Endodermal cell (in vitro differentiated cells): ENCODE results near the gene JAKMIP3. TPM values are rescaled to one million over a fixed set of nuclear protein-coding genes. Genes with fewer than 3 reads are reported as not detected.
A peak's percentile ranks its signal among the peaks of the same experiment; 100 is the strongest.

Experiments used
- DNase-seq: peaks from one replicate; pipeline ENCODE4 v3.0.0-alpha.2; 2017
- H3K27ac ChIP-seq: 2 replicates; pipeline ENCODE4 v1.5.1; 2013; ENCODE audit warnings: mild to moderate bottlenecking, low read depth, low read length, moderate library complexity
- H3K27me3 ChIP-seq: 2 replicates; pipeline ENCODE4 v1.6.1; 2013; ENCODE audit warnings: mild to moderate bottlenecking, low read length, moderate library complexity; ENCODE audit not compliant: insufficient read depth, control insufficient read depth, poor library complexity, severe bottlenecking
- H3K36me3 ChIP-seq: 2 replicates; pipeline ENCODE4 v1.7.0; 2013; ENCODE audit warnings: mild to moderate bottlenecking, low read length, moderate library complexity; ENCODE audit not compliant: control insufficient read depth, insufficient read depth
- H3K4me1 ChIP-seq: one replicate; pipeline ENCODE4 v1.7.0; 2013; ENCODE audit warnings: low read length; ENCODE audit not compliant: control insufficient read depth, insufficient read depth
- H3K4me3 ChIP-seq: 2 replicates; pipeline ENCODE4 v1.5.1; 2013; ENCODE audit warnings: mild to moderate bottlenecking, low read length, moderate library complexity
- H3K9ac ChIP-seq: 2 replicates; pipeline ENCODE4 v1.6.1; 2013; ENCODE audit warnings: mild to moderate bottlenecking, low read length, moderate library complexity; ENCODE audit not compliant: poor library complexity, severe bottlenecking; ENCODE audit errors: extremely low read depth
- H3K9me3 ChIP-seq: 2 replicates; pipeline ENCODE4 v1.6.1; 2013; ENCODE audit warnings: mild to moderate bottlenecking, low read length, moderate library complexity; ENCODE audit not compliant: control insufficient read depth
- H3K27ac Mint-ChIP-seq: 2 replicates; pipeline ENCODE4 v1.8.0; 2020; ENCODE audit warnings: mixed read lengths
- H3K27me3 Mint-ChIP-seq: 2 replicates; pipeline ENCODE4 v1.8.0; 2021; ENCODE audit warnings: mild to moderate bottlenecking, mixed read lengths; ENCODE audit not compliant: insufficient read depth
- H3K36me3 Mint-ChIP-seq: 2 replicates; pipeline ENCODE4 v1.8.0; 2020; ENCODE audit warnings: low read depth, mixed read lengths
- H3K4me1 Mint-ChIP-seq: 2 replicates; pipeline ENCODE4 v1.8.0; 2020; ENCODE audit warnings: mixed read lengths
- H3K4me3 Mint-ChIP-seq: 2 replicates; pipeline ENCODE4 v1.8.0; 2020; ENCODE audit warnings: mild to moderate bottlenecking, moderate library complexity, mixed read lengths
- H3K9me3 Mint-ChIP-seq: 2 replicates; pipeline ENCODE4 v1.8.0; 2020; ENCODE audit warnings: mild to moderate bottlenecking, mixed read lengths
- WGBS, 2 experiments: methylation state at CpG; one replicate each; pipeline versions ENCODE4 v1.1.5 to v1.1.7; 2013; ENCODE audit warnings: missing lambda C conversion rate in 2 of 2, mixed read lengths in 1 of 2; ENCODE audit not compliant: insufficient coverage in 1 of 2, insufficient read length in 1 of 2; 5-methylcytosine and 5-hydroxymethylcytosine counted together
- total RNA-seq, 2 donors: library from RNA; stranded (reverse); fragmentation: NEBNext Ultra II Directional in 1 of 2; extraction: Animal tissue kit (Norgen Biotek cat#: 25700) in 1 of 2; gene quantifications; 2 replicates in 1 of 2; 3 replicates in 1 of 2; pipeline ENCODE4 v1.2.1, GENCODE V29; 2021
- TF ChIP-seq, protein P1 (sequence below): fragments of 200-600 bp; sonication (generic); conservative IDR thresholded peaks from 2 replicates; pipeline ENCODE4 v1.5.0; 2021; ENCODE audit warnings: antibody characterized with exemption, mild to moderate bottlenecking

Gene JAKMIP3
- total RNA-seq, 2 donors from 2014 or later, result 0.95 to 0.99 TPM

GRCh38 chr10:132054564-132054963 lies 11.2 kb upstream of the JAKMIP3 start:
- H3K27me3 ChIP-seq, result no peaks in the 10 kb centered on the region
- TF ChIP-seq, protein P1, sequence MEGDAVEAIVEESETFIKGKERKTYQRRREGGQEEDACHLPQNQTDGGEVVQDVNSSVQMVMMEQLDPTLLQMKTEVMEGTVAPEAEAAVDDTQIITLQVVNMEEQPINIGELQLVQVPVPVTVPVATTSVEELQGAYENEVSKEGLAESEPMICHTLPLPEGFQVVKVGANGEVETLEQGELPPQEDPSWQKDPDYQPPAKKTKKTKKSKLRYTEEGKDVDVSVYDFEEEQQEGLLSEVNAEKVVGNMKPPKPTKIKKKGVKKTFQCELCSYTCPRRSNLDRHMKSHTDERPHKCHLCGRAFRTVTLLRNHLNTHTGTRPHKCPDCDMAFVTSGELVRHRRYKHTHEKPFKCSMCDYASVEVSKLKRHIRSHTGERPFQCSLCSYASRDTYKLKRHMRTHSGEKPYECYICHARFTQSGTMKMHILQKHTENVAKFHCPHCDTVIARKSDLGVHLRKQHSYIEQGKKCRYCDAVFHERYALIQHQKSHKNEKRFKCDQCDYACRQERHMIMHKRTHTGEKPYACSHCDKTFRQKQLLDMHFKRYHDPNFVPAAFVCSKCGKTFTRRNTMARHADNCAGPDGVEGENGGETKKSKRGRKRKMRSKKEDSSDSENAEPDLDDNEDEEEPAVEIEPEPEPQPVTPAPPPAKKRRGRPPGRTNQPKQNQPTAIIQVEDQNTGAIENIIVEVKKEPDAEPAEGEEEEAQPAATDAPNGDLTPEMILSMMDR, result no peak
- no peaks in the 10 kb centered on the region for H3K4me1 ChIP-seq
- WGBS, 2 experiments, result 53 to 66% methylated on average over 7 to 9 of the region's 9 CpGs
- DNase-seq, result peak; percentile 89
- peaks cover 5% of the 10 kb centered on the region for H3K36me3 Mint-ChIP-seq
- no peaks in the 10 kb centered on the region for H3K4me1 Mint-ChIP-seq
- H3K27ac Mint-ChIP-seq, result no peak overlapping the region
- no peak overlapping the region for H3K9ac ChIP-seq
- peaks cover 25% of the 10 kb centered on the region for H3K9me3 ChIP-seq
- no peak overlapping the region for H3K4me3 ChIP-seq
- no peaks in the 10 kb centered on the region for H3K36me3 ChIP-seq
- H3K27ac ChIP-seq, result no peak overlapping the region
- H3K4me3 Mint-ChIP-seq, result no peak overlapping the region
- no peaks in the 10 kb centered on the region for H3K27me3 Mint-ChIP-seq
- H3K9me3 Mint-ChIP-seq, result peaks cover 37% of the 10 kb centered on the region

- H3K9ac ChIP-seq, result no peak overlapping the region
- 66 to 89% methylated on average over 5 to 6 of the region's 6 CpGs for WGBS, 2 experiments
- H3K4me3 Mint-ChIP-seq, result no peak overlapping the region
- H3K9me3 ChIP-seq, result peaks cover 25% of the 10 kb centered on the region
- peaks cover 5% of the 10 kb centered on the region for H3K36me3 Mint-ChIP-seq
- H3K27ac Mint-ChIP-seq, result no peak overlapping the region
- no peak overlapping the region for H3K4me3 ChIP-seq
- peaks cover 30% of the 10 kb centered on the region for H3K9me3 Mint-ChIP-seq
- no peaks in the 10 kb centered on the region for H3K4me1 ChIP-seq
- DNase-seq, result peak; percentile 10
- H3K27me3 Mint-ChIP-seq, result no peaks in the 10 kb centered on the region
- no peaks in the 10 kb centered on the region for H3K27me3 ChIP-seq
- TF ChIP-seq, protein P1, result no peak
- H3K4me1 Mint-ChIP-seq, result no peaks in the 10 kb centered on the region
- no peak overlapping the region for H3K27ac ChIP-seq
- no peaks in the 10 kb centered on the region for H3K36me3 ChIP-seq
Measured at GRCh38 chr10:132055616-132056015, 10.1 kb upstream of the JAKMIP3 start.

GRCh38 chr10:132056663-132057062 lies 9.1 kb upstream of the JAKMIP3 start:
- Mint-ChIP-seq H3K27me3 (no peaks in the 10 kb centered on the region), H3K36me3 (peaks cover 5% of the 10 kb centered on the region), H3K27ac (no peak overlapping the region), H3K9me3 (peaks cover 25% of the 10 kb centered on the region), H3K4me3 (no peak overlapping the region), H3K4me1 (no peaks in the 10 kb centered on the region)
- Histone ChIP-seq H3K9ac (no peak overlapping the region), H3K27me3 (no peaks in the 10 kb centered on the region), H3K4me1 (no peaks in the 10 kb centered on the region), H3K4me3 (no peak overlapping the region), H3K27ac (no peak overlapping the region), H3K36me3 (no peaks in the 10 kb centered on the region), H3K9me3 (peaks cover 18% of the 10 kb centered on the region)
- peak; percentile 20 for DNase-seq
- 91 to 96% methylated on average over 3 to 9 of the region's 9 CpGs for WGBS, 2 experiments
- TF ChIP-seq, protein P1, result no peak
